Activated T-helper 1 cell treated with Interleukin-2 at 50 U/mL for 16 hours (primary cell): Measurements from ENCODE around the gene ZNF564.
A peak's percentile ranks its signal among the peaks of the same experiment; 100 is the strongest.
"Not testable (repeated sequence)": the region's sequence is repeated elsewhere in the genome, so short reads cannot be mapped to it uniquely, and the experiment has no call there.

ENCODE experiments used
- DNase-seq: peaks from one replicate; pipeline ENCODE4 v3.0.0-alpha.2; 2020; ENCODE audit warnings: low read depth

Gene ZNF564

DNA sequence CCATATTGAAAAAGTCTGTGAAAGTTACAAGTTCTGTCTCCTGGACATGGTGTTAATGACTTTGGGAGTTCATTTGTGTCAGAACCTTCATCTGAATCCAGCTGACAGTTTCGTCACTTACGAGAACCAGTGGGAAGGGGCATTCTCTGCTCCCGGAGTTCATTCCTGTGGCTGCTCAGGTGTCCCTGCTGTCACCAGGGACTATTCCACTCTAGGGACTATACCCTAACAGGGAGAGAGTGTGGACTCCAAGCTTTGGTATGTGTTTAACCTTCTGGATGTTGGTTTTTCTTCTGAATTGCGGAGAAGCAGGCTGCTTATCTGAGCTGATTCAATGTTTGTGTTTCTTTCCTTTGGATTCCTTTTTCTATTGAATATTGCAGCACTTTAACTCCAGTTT is 54.2 kb downstream of the ZNF564 start:
- no peak for DNase-seq

DNA sequence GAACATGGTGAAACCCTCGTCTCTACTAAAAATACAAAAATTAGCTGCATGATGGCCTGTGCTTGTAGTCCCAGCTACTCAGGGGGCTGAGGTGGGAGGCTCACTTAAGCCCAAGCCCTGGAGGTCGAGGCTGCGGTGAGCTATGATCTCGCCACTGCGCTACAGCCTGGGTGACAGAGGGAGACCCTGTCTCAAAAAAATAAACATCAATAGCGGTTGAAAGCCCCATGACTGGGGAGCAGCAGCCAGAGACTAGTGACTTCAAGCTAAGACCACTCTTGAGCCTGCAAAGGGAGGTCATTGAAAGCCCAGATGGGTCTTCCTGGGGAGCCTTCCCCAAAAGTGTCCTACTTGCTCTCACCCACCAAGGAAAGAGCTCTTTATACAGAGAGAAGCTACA is 54.8 kb downstream of the ZNF564 start:
- DNase-seq: no peak

DNA sequence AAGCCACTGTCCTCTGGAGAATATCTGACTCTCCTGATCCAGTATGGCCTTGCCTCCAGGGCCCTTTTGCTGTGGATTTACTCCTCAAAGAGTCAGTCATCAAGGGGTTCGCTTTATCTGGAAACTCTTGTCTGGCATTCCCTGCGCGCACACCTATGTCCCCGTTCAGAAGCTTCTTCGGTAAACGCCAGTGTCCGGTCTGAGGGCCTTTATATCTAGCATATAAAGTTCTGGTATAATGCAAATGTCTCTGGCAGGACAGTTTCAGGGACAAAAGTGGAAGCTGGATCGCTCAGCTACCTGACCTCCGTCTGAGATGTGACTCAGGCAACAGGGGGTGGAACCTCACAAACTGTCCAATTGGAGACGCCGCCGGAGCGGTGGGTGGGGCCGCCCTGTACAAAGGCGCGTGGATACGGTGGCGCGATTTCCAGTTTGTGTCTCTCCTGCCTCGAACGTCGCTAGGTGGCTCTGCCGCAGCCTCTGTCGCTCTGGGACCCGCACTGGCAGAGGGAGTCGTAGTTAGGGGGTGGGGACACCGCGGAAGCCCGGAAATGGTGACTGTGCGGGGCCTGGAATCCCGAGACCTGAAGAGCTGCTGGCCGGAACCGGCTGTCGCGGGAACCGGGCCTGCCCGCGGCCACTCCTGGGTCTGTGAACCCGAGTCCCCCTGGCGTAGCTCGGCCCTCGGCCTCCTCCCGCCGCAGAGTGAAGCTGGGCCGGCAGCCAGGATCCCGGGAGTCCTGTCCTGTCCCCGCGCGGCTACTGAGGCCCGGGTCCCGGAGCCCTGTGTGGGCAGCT is 56.1 kb downstream of the ZNF564 start:
- peak; percentile 88 for DNase-seq

DNA sequence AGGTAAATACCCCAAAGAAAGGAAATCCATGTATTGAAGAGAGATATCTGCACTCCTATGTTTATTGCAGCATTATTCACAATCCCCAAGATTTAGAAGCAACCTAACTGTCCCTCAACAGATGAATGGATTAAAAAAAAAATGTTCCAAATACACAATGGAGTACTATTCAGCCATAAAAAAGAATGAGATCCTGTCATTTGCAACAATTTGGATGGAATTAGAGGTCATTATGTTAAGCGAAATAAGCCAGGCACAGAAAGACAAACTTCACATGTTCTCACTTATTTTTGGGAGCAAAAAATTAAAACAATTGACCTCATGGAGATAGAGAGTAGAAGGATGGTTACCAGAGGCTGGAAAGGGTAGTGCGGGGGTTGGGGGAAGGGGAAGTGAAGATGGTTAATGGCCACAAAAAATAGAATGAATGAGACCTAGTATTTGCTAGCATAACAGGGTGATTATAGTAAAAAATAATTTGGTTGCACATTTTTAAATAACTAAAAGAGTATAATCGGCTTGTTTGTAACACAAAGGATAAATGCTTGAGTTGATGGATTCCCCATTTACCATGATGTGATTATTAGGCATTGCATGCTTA is 56.9 kb downstream of the ZNF564 start:
- DNase-seq: no peak

DNA sequence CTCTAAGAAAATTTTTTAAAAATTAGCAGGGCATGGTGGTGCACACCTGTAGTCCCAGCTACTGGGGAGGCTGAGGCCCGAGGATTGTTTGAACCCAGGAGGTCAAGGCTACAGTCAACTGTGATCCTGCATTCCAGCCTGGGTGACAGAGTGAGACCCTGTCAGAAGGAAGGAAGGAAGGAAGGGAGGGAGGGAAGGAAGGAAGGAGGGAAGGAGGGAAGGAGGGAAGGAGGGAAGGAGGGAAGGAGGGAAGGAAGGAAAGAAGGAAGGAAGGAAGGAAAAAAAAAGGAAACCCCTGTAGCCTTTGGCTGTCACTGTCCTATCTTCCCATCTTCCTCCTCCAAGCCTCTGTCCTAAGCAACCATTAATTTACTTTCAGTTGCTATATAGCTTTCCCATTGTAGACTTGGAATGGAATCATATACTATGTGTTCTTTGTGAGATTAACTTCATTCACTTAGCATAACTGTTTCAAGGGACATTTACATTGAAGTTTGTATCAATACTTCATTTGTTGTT is 65.0 kb downstream of the ZNF564 start:
- DNase-seq: not testable (repeated sequence)

DNA sequence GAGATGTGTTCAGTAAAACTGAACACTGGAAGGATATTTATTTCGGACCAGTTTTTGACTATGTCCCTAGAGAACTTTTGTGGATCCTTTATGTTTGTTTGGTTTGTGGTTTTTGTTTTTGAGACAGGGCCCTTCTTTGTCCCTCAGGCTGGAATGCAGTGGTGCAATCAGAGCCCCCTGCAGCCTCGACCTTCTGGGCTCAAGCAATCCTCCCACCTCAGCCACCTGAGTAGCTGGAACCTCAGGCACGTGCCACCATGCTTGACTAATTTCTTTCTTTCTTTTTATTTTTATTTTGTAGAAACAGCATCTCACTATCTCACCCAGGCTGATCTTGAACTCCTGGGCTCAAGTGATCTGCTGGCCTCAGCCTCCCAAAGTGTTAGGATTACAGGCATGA is 65.7 kb downstream of the ZNF564 start:
- no peak for DNase-seq

DNA sequence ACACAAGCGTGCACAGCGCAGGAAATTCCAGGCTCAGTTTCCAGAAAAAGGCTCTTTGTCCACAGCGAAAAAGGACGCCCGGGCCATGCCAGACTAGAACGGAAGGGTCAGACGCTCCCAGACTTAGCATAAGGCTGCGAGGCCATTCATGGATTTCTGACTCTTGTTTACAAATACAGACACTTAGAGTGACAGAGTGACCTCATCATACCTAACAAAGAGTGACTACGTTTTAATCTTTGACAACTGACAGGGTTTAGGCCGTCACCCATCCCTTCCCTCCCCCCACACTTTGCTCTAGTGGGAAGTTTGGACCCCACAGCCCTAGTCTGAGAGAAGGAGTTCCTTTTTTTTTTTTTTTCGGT is 66.2 kb downstream of the ZNF564 start:
- DNase-seq: no peak

DNA sequence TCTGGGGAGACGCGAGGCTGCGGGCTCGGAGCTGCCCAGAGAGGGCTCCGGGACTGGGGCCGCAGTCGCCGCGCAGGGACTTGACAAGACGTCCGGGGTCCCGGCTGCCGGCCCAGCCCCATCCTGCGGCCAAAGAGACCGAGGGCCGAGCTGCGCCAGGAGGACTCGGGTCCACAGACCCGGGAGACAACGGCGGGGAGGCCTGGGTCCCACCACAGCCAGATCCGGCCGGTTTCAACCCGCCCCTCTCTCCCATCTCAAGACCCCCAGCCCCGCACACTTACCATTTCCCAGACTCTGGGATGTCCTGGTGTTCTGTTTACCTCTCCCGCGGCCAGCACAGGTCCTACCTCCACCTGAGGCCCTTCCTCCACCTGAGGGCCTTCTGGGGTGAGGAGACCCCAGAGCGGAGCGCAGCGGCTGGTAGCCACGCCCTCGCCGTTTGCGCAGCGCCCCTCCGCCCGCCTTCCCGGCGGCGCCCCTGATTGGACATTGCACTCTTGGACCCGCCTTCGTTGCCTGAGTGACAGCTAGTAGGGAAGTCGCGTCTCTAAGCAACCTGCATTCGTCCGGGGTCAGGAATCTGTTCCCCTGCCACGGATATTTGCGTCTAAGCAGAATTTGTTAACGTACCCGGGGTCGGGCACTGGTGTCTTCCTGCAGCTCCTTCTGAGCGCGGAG is 66.8 kb downstream of the ZNF564 start, which contains the start of gene ZNF709:
ZNF709 (minus strand) TSS at position 446 of the 681 bp plus-strand sequence; CDS start at position 287, 159 bp downstream.
- DNase-seq: peak; percentile 77

DNA sequence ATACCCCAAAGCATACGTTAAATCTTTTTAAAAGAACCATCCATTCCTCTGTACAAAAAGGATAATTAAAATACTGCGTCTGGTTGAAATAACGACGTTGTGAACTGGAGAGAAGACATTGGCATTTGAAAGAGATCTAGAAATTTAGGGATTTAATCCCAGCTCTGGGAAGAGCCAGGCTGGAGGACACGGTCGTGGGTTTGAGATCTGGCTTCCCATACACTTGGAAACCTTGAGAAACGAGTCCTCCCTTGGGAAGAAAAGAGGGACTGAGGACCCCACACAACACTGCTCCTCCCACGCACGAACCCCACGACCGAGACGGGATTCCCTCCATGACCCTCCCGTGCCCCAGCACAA is 67.3 kb downstream of the ZNF564 start:
- no peak for DNase-seq

DNA sequence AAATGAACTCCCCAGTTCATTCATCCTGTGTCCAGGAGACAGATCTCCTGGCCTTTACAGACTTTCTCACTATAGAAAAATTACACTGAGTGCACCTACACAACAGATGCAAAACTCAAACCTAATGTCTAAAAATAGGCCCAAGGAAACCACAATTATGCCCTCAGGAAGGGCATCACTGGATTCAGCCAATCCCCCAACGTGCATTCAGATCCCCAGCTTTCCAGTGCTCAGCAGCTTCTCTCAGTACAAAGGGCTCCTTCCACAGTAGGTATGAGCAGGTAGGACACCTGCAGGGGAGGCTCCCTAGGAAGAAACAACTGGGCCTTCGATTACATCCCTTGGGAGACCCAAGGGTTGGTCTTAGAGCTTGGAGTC is 68.8 kb downstream of the ZNF564 start:
- DNase-seq: no peak

DNA sequence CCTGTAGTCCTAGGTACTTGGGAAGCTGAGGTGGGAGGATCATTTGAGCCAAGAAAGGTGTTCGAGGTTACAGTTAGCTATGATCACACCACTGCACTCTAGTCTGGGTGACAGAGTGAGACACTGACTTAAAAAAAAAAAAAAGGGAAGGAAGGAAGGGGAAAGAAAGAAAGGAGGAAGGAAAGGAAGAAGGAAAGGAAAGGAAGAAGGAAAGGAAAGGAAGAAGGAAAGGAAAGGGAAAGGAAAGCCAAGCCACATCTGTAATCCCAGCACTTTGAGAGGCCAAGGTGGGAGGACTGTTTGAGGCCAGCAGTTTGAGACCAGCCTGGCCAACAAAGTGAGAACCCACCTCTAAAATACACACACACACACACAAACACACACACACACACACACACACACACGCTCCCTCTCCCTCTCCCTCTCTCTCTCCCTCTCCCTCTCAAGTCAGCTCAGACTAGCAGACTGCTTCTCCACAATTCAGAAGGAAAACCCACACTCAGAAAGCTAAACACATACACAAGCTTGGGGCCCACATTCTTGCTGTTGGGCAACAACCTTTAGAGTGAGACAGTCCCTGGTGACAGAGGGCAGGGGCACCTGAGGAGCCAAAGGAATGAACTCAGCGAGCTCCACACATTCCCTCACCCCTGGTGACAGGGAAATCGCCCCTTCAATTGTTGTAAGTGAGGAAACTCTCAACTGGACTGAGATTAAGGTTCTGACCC is 69.3 kb downstream of the ZNF564 start:
- DNase-seq: no peak

DNA sequence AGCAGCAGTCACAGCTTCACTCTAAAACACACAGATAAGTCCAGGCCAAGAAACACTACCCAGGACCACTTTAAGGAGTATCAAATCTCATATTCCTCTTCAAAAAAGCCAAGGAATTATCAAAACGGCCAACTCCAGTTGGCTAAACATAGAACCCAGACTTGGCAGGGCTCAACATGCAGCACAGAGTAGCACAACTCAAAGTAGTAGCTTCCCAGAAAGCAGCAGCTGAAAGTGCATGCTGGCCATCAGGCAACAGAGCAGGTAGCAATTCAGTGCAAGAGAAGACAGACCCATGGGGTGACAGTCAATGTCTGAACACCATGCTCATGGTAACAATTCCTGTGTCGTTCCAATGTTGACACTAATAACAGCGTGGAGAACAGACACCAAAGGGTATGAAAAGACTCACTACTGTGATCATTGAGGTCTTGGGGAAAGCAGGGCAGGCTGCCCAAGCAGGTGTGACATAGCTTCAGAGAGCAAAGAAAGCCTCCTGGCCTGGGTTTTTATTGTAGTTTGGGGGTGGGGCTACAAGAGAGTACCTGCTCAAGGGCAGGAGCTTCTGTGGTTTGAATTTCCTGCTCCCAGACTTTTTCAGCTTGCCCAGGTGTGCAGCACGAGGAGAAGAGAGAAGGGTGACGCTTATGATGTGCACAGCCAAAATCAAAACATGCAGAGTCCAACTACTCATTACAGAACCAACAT is 72.9 kb downstream of the ZNF564 start:
- DNase-seq: no peak
